Activated CD8-positive, alpha-beta T cell treated with anti-CD3 and anti-CD28 coated beads for 36 hours (primary cell): ENCODE results near the gene CRYBG3. TPM values are rescaled to one million over a fixed set of nuclear protein-coding genes. Genes with fewer than 3 reads are reported as not detected.

Experiments
- ATAC-seq: fragments of 200-7000 bp; cut with Tn5 transposase; one replicate; pipeline ENCODE4 v1.10.0; 2021; ENCODE audit warnings: mild to moderate bottlenecking, moderate library complexity
- CTCF ChIA-PET: fragments of 350-600 bp; sonication (Branson Sonifier 250); formaldehyde crosslinking; loops from one replicate; lab custom pipeline; 2021; ENCODE audit warnings: antibody characterized with exemption; lab: Charles Lee
- POLR2A ChIA-PET: fragments of 350-600 bp; sonication (Branson Sonifier 250); formaldehyde crosslinking; loops from one replicate; lab custom pipeline; 2021; ENCODE audit warnings: antibody characterized with exemption; lab: Charles Lee
- DNase-seq: peaks from one replicate; pipeline ENCODE4 v3.0.0-alpha.2; 2020
- H3K27ac Mint-ChIP-seq: one replicate; pipeline ENCODE4 v1.8.0; 2021; ENCODE audit warnings: mild to moderate bottlenecking, mixed read lengths
- H3K27me3 Mint-ChIP-seq: one replicate; pipeline ENCODE4 v1.8.0; 2021; ENCODE audit warnings: mixed read lengths
- H3K36me3 Mint-ChIP-seq: one replicate; pipeline ENCODE4 v1.8.0; 2021; ENCODE audit warnings: low read depth, mixed read lengths
- H3K4me1 Mint-ChIP-seq: one replicate; pipeline ENCODE4 v1.8.0; 2021; ENCODE audit warnings: low read depth, mixed read lengths
- H3K4me3 Mint-ChIP-seq: one replicate; pipeline ENCODE4 v1.8.0; 2021; ENCODE audit warnings: mild to moderate bottlenecking, moderate library complexity, mixed read lengths
- H3K9me3 Mint-ChIP-seq: one replicate; pipeline ENCODE4 v1.8.0; 2021; ENCODE audit warnings: mixed read lengths
- CTCF ChIP-seq: fragments of 200-600 bp; IDR thresholded peaks from one replicate; pipeline ENCODE4 v1.8.0; 2022; ENCODE audit warnings: antibody characterized with exemption, mild to moderate bottlenecking
- intact Hi-C: fragments of 100-400 bp; cut with micrococcal nuclease; formaldehyde crosslinking; loops from one replicate; pipeline ENCODE4 v1.10.0; 2022
- total RNA-seq, 2 experiments: library from RNA; stranded (reverse); gene quantifications; one replicate each; pipeline ENCODE4 v1.2.3, GENCODE V29; 2021

Gene CRYBG3
- total RNA-seq, 2 experiments from 2014 or later: 4.3 to 4.9 TPM

DNA sequence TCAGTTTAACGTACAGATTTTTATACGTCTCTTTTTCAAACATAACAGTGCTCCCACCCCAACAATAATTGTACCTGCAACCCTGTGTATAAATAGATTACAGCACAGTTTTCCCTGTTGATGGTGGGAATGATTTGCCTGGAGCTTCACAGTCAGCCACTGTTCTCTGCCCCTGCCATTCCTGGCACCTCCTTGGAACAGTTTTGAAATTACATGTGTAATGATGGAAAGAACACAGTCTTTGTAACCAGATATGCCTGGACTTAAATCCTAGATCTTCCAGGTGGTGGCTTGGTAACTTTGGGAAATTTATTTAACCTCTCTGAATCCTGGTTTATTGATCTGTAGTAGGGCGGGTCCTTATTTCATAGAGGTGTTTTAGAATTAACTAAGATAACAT is 27.0 kb downstream of the CRYBG3 start:
- H3K36me3 Mint-ChIP-seq: no peaks in the 10 kb centered on the region
- POLR2A ChIA-PET: no interaction called here
- DNase-seq (no peak), ATAC-seq (no peak)
- no peak overlapping the region for H3K4me3 Mint-ChIP-seq
- H3K4me1 Mint-ChIP-seq: no peaks in the 10 kb centered on the region
- H3K27me3 Mint-ChIP-seq: no peaks in the 10 kb centered on the region
- H3K9me3 Mint-ChIP-seq: peaks cover 2% of the 10 kb centered on the region
- H3K27ac Mint-ChIP-seq: no peak overlapping the region
- no peak for TF ChIP-seq CTCF
- intact Hi-C loops: no loop called here
- CTCF ChIA-PET: no interaction called here

- CTCF ChIA-PET: interaction anchor here (0.6 to 1.1 kb wide), 2 partner anchors 29 to 165 kb away, joined by 3 to 4 read pairs; no protein-coding TSS in a partner anchor
- POLR2A ChIA-PET: no interaction called here
- TF ChIP-seq CTCF: no peak
- Mint-ChIP-seq H3K4me3 (no peak overlapping the region), H3K36me3 (no peaks in the 10 kb centered on the region), H3K27ac (no peak overlapping the region), H3K9me3 (peaks cover 7% of the 10 kb centered on the region), H3K27me3 (peaks cover 1% of the 10 kb centered on the region), H3K4me1 (no peaks in the 10 kb centered on the region)
- ATAC-seq: no peak
- DNase-seq: no peak
- intact Hi-C loops: no loop called here
These were observed 35.6 kb downstream of the CRYBG3 start for GRCh38 chr3:97857401-97857800.

DNA sequence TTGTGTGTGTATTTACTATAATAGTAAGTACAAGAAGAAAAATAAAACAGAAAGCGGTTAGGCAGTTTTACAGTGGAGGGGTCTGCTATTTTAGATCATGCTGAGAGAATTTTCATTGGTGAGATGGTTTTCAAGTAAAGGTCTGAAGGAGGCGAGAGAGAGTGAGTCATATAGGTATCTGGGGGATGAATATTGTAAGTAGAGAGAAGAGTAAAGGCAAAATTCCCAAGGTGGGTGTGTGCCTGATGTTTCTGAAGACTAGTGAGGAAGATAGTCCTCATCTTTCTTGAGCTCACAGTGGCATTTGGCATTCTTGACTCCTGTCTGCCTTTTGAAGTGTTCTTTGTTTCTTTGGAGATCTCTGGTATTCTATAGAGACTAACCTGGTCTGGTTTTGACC is 38.6 kb downstream of the CRYBG3 start:
- intact Hi-C loops: no loop called here
- no peak overlapping the region for H3K27ac Mint-ChIP-seq
- DNase-seq (no peak), ATAC-seq (no peak)
- ChIA-PET POLR2A (no interaction called here), CTCF (no interaction called here)
- H3K9me3 Mint-ChIP-seq: no peaks in the 10 kb centered on the region
- H3K36me3 Mint-ChIP-seq: no peaks in the 10 kb centered on the region
- peaks cover 3% of the 10 kb centered on the region for H3K4me1 Mint-ChIP-seq
- H3K4me3 Mint-ChIP-seq: no peak overlapping the region
- H3K27me3 Mint-ChIP-seq: no peaks in the 10 kb centered on the region
- no peak for TF ChIP-seq CTCF

- intact Hi-C loops: no loop called here
- no peak overlapping the region for H3K27ac Mint-ChIP-seq
- TF ChIP-seq CTCF: no peak
- peaks cover 3% of the 10 kb centered on the region for H3K4me1 Mint-ChIP-seq
- no peak for ATAC-seq
- no peaks in the 10 kb centered on the region for H3K27me3 Mint-ChIP-seq
- H3K9me3 Mint-ChIP-seq: no peaks in the 10 kb centered on the region
- CTCF ChIA-PET: no interaction called here
- H3K36me3 Mint-ChIP-seq: no peaks in the 10 kb centered on the region
- no peak for DNase-seq
- POLR2A ChIA-PET: no interaction called here
- no peak overlapping the region for H3K4me3 Mint-ChIP-seq
These were observed 40.8 kb downstream of the CRYBG3 start for GRCh38 chr3:97862582-97862981.

- no peak overlapping the region for H3K4me3 Mint-ChIP-seq
- peaks cover 3% of the 10 kb centered on the region for H3K4me1 Mint-ChIP-seq
- no peak for ATAC-seq
- POLR2A ChIA-PET: no interaction called here
- CTCF ChIA-PET: no interaction called here
- H3K36me3 Mint-ChIP-seq: no peaks in the 10 kb centered on the region
- no peak overlapping the region for H3K27ac Mint-ChIP-seq
- no peak for TF ChIP-seq CTCF
- intact Hi-C loops: no loop called here
- H3K9me3 Mint-ChIP-seq: no peaks in the 10 kb centered on the region
- no peaks in the 10 kb centered on the region for H3K27me3 Mint-ChIP-seq
- no peak for DNase-seq
These were observed 41.2 kb downstream of the CRYBG3 start for GRCh38 chr3:97863031-97863430.
